ENCODE measurements around the gene CDK1.

- TF ChIP-seq TAF1 (IDR thresholded peaks at IDR 0.05; ENCODE audit: low read depth, low read length) (no peak), POLR2A (IDR thresholded peaks at IDR 0.05; ENCODE audit: low read depth, low read length) (no peak), PAX5 (IDR thresholded peaks at IDR 0.05; ENCODE audit: insufficient read depth, low read length, severe bottlenecking) (no peak)
Observed at GRCh38 chr10:60797200-60797599, 18.9 kb downstream of the CDK1 start.
